K562 (cell line): ENCODE results near the gene DLL4. TPM values are rescaled to one million over a fixed set of nuclear protein-coding genes. Genes with fewer than 3 reads are reported as not detected.

Source experiments
- ARID3A ChIP-seq: IDR thresholded peaks from 2 replicates; pipeline ENCODE4 v1.6.1; 2012; ENCODE audit warnings: low read depth, low read length, improper control_type of control experiment, borderline replicate concordance
- CAMTA2 ChIP-seq: fragments of 250-450 bp; sonication (Bioruptor Pico); conservative IDR thresholded peaks from 2 replicates; pipeline ENCODE4 v1.5.1; 2022
- CHD1 ChIP-seq: fragments of 200-600 bp; sonication (generic); IDR thresholded peaks from one replicate; pipeline ENCODE4 v1.6.1; 2012; ENCODE audit warnings: mild to moderate bottlenecking, moderate library complexity, low read length, inconsistent platforms
- CTBP1 ChIP-seq: fragments of 450-650 bp; IDR thresholded peaks from 2 replicates; pipeline ENCODE4 v1.6.1; 2016; ENCODE audit warnings: borderline replicate concordance
- EZH2 ChIP-seq: IDR thresholded peaks from 2 replicates; pipeline ENCODE4 v1.6.1; 2012; ENCODE audit warnings: low read depth, mild to moderate bottlenecking, inconsistent platforms, low read length, borderline replicate concordance
- FOXA1 ChIP-seq: fragments of 450-650 bp; IDR thresholded peaks from 2 replicates; pipeline ENCODE4 v1.6.1; 2016; ENCODE audit warnings: mild to moderate bottlenecking, borderline replicate concordance
- HIVEP1 ChIP-seq: fragments of 250-450 bp; sonication (Bioruptor Pico); IDR thresholded peaks from 2 replicates; pipeline ENCODE4 v1.4.0; 2020; ENCODE audit warnings: mild to moderate bottlenecking
- HSF4 ChIP-seq: fragments of 250-450 bp; sonication (Bioruptor Pico); IDR thresholded peaks from 2 replicates; pipeline ENCODE4 v2.1.2; 2022; ENCODE audit warnings: mild to moderate bottlenecking, moderate library complexity, borderline replicate concordance
- MBD2 ChIP-seq: sonication (generic); IDR thresholded peaks from 2 replicates; pipeline ENCODE4 v1.6.1; 2016; ENCODE audit warnings: low read depth, borderline replicate concordance
- RAD21 ChIP-seq, 2 experiments: fragments of 250-450 bp in 1 of 2; fragments of 450-650 bp in 1 of 2; sonication (Bioruptor Pico) in 1 of 2; formaldehyde crosslinking in 1 of 2; IDR thresholded peaks in 1 of 2; conservative IDR thresholded peaks in 1 of 2; 2 replicates each; pipeline versions ENCODE4 v1.4.0 to v1.8.0; 2020 to 2022; ENCODE audit warnings: mild to moderate bottlenecking in 2 of 2, moderate library complexity in 1 of 2
- SMARCB1 ChIP-seq: IDR thresholded peaks from 2 replicates; pipeline ENCODE4 v1.6.1; 2011; ENCODE audit warnings: improper control_type of control experiment, low read depth; ENCODE audit not compliant: insufficient read length
- SOX6 ChIP-seq: fragments of 450-650 bp; IDR thresholded peaks from 2 replicates; pipeline ENCODE4 v1.6.1; 2014; ENCODE audit warnings: mild to moderate bottlenecking
- TGIF2 ChIP-seq: sonication (generic); formaldehyde crosslinking; IDR thresholded peaks from 2 replicates; pipeline ENCODE4 v1.8.1; 2022; ENCODE audit warnings: mild to moderate bottlenecking, missing genetic modification reagents, moderate library complexity
- ZBTB1 ChIP-seq: sonication (generic); formaldehyde crosslinking; IDR thresholded peaks from 2 replicates; pipeline ENCODE4 v1.8.1; 2023; ENCODE audit warnings: missing genetic modification reagents, low read depth, mild to moderate bottlenecking, borderline replicate concordance
- ZNF140 ChIP-seq: fragments of 250-450 bp; sonication (Bioruptor Pico); IDR thresholded peaks from 2 replicates; pipeline ENCODE4 v1.8.0; 2021; ENCODE audit warnings: moderate library complexity, mild to moderate bottlenecking, inconsistent platforms
- ZNF280B ChIP-seq: fragments of 250-450 bp; sonication (Bioruptor Pico); IDR thresholded peaks from 2 replicates; pipeline ENCODE4 v1.5.1; 2021; ENCODE audit warnings: mild to moderate bottlenecking
- ZNF696 ChIP-seq: fragments of 250-450 bp; sonication (Bioruptor Pico); conservative IDR thresholded peaks from 2 replicates; pipeline ENCODE4 v1.4.0; 2020; ENCODE audit warnings: mild to moderate bottlenecking, moderate library complexity
- polyA plus RNA-seq, 8 experiments: library from polyadenylated mRNA; depleted of rRNA in 4 of 8; stranded (reverse) in 5 of 8; unstranded in 3 of 8; fragments of >200 nt; fragmentation: Nextera tagmentation in 2 of 8; fragmentation: Illumina TruSeq in 1 of 8; extraction: Ambion mirVana in 2 of 8; extraction: Trizol in 1 of 8; gene quantifications; 2 replicates each; pipeline versions ENCODE4 v1.2.1 to v1.2.3, GENCODE V29; 2011 to 2014; ENCODE audit warnings: inconsistent platforms in 1 of 8, missing spikeins in 1 of 8
- total RNA-seq, 7 experiments: library from RNA; depleted of rRNA in 6 of 7; stranded (reverse); fragments of >200 nt in 6 of 7; fragmentation: Illumina TruSeq in 2 of 7; extraction: Trizol in 2 of 7; gene quantifications; 2 replicates each; pipeline versions ENCODE4 v1.2.1 to v1.2.3, GENCODE V29; 2011 to 2021; ENCODE audit warnings: low replicate concordance in 1 of 7

Gene DLL4
- total and polyA plus RNA-seq, 9 of the 15 experiments (the other 6 are each of a cell fraction or from before 2014, with no cell fraction given), result 0.04 to 1.1 (median 0.41) TPM; not detected in 1

GRCh38 chr15:40894681-40895448, 34.3 kb upstream of the DLL4 start (continued):
- no peak for TF ChIP-seq ARID3A
- TF ChIP-seq HSF4, result no peak
- no peak for TF ChIP-seq FOXA1
- no peak for TF ChIP-seq CAMTA2 (CRISPR knock-in tag)
- peak; percentile 18; the same call in 1 of the 2 replicates for TF ChIP-seq CTBP1
- peak; percentile 1 to 19; a peak in 1 of 4 replicates for TF ChIP-seq RAD21 (CRISPR knock-in tag; conservative IDR thresholded peaks at IDR 0.05 in 1 of 2, IDR thresholded peaks at IDR 0.05 in 1 of 2)
- no peak; the same call in 1 of the 2 replicates for TF ChIP-seq ZBTB1 (CRISPR knock-in tag)
- TF ChIP-seq SOX6, result no peak
- no peak for TF ChIP-seq SMARCB1
- TF ChIP-seq EZH2, result no peak
- TF ChIP-seq ZNF696 (CRISPR knock-in tag), result no peak
- no peak for TF ChIP-seq HIVEP1
- TF ChIP-seq MBD2, result no peak
- TF ChIP-seq ZNF140 (CRISPR knock-in tag), result no peak
- TF ChIP-seq TGIF2 (CRISPR knock-in tag), result 0 out of 2 replicates have a peak, but pooled peaks have one; percentile 42
- TF ChIP-seq CHD1, result no peak
- TF ChIP-seq ZNF280B (CRISPR knock-in tag), result no peak
